Measurements from ENCODE around the gene CEP41. TPM values are rescaled to one million over a fixed set of nuclear protein-coding genes. Genes with fewer than 3 reads are reported as not detected.
"Not testable (repeated sequence)": the region's sequence is repeated elsewhere in the genome, so short reads cannot be mapped to it uniquely, and the experiment has no call there.

CEP41 gene
- total RNA-seq, 1 experiment from 2014 or later: 7.1 TPM

DNA sequence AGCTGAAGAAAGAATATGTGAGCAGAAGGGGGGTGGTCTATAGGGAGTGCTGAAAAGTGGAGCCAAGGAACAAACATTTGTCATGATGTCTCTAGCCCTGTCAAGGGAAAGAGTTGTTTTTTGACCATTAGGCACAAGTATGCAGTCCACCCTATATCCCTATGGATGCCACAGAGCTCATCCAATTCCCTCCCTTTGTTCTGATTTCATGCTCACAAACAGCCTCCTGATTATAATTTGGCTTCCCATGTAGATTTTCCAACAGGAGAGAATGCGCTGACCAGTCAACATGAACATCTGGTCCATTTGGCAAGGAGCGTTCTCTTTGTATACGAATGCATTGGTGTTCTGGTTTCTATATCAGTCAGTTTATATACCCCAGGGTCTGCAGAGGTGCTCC lies 12.1 kb upstream of the CEP41 start:
- ChIA-PET CTCF (no interaction called here), POLR2A (interaction anchor here (1.4 kb wide), 1 partner anchor 11 kb away, joined by 3 read pairs; no protein-coding TSS in a partner anchor)
- Mint-ChIP-seq H3K4me3 (no peak overlapping the region), H3K36me3 (peaks cover 6% of the 10 kb centered on the region), H3K27ac (no peak overlapping the region), H3K27me3 (ENCODE audit: low read depth) (no peaks in the 10 kb centered on the region), H3K4me1 (no peaks in the 10 kb centered on the region), H3K9me3 (peaks cover 7% of the 10 kb centered on the region)
- DNase-seq (ENCODE audit: low spot score): no peak
- no peak for TF ChIP-seq OVOL2 (CRISPR knock-in tag; IDR thresholded peaks at IDR 0.05; ENCODE audit: borderline replicate concordance)
- TF ChIP-seq TEAD1 (CRISPR knock-in tag; IDR thresholded peaks at IDR 0.05): no peak
- no peak for TF ChIP-seq ETV6 (CRISPR knock-in tag; IDR thresholded peaks at IDR 0.05)
- TF ChIP-seq JAZF1 (CRISPR knock-in tag; IDR thresholded peaks at IDR 0.05): no peak
- no peak for TF ChIP-seq NR1H2 (CRISPR knock-in tag; IDR thresholded peaks at IDR 0.05)
- TF ChIP-seq, protein P1, sequence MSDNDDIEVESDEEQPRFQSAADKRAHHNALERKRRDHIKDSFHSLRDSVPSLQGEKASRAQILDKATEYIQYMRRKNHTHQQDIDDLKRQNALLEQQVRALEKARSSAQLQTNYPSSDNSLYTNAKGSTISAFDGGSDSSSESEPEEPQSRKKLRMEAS (CRISPR knock-in tag; IDR thresholded peaks at IDR 0.05): no peak
- no peak for TF ChIP-seq TEAD4 (CRISPR knock-in tag; IDR thresholded peaks at IDR 0.05)
- no peak for TF ChIP-seq PREB (CRISPR knock-in tag; IDR thresholded peaks at IDR 0.05; ENCODE audit: borderline replicate concordance)
- no peak for TF ChIP-seq ZMAT4 (CRISPR knock-in tag; IDR thresholded peaks at IDR 0.05)
- no peak for ATAC-seq

- H3K27ac Mint-ChIP-seq; CTCF ChIA-PET; ATAC-seq; DNase-seq (ENCODE audit: low spot score); H3K4me1 Mint-ChIP-seq; H3K4me3 Mint-ChIP-seq; H3K27me3 Mint-ChIP-seq (ENCODE audit: low read depth); POLR2A ChIA-PET; H3K36me3 Mint-ChIP-seq: not testable (repeated sequence)
- H3K9me3 Mint-ChIP-seq: peaks cover 16% of the 10 kb centered on the region
Measured at GRCh38 chr7:130451344-130451743, 10.5 kb upstream of the CEP41 start.

DNA sequence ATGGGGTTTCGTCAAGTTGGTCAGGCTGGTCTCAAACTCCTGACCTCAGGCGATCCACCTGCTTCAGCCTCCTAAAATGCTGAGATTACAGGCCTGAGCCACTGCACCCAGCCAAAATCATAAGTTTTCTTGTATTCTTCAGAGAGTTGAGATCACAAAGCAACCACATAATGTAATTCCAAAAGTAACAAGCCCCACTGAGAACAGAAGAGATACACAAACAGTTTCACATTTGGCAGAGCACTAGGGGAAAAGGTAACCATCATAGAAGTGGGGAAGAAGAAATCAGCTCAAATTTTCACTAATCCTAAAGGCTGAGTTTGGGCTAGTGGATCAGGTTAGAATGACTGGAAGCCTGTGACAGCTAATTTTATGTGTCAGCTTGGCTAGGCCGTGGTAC lies 5.4 kb upstream of the CEP41 start:
- Mint-ChIP-seq H3K4me3 (no peak overlapping the region), H3K27ac (no peak overlapping the region), H3K4me1 (peaks cover 10% of the 10 kb centered on the region), H3K9me3 (peaks cover 16% of the 10 kb centered on the region), H3K36me3 (peaks cover 6% of the 10 kb centered on the region), H3K27me3 (ENCODE audit: low read depth) (peaks cover 5% of the 10 kb centered on the region; the same call in 1 of the 2 replicates)
- DNase-seq (ENCODE audit: low spot score): no peak
- ChIA-PET POLR2A (no interaction called here), CTCF (no interaction called here)
- ATAC-seq: no peak
- TF ChIP-seq, protein P2, sequence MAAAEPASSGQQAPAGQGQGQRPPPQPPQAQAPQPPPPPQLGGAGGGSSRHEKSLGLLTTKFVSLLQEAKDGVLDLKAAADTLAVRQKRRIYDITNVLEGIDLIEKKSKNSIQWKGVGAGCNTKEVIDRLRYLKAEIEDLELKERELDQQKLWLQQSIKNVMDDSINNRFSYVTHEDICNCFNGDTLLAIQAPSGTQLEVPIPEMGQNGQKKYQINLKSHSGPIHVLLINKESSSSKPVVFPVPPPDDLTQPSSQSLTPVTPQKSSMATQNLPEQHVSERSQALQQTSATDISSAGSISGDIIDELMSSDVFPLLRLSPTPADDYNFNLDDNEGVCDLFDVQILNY (CRISPR knock-in tag; IDR thresholded peaks at IDR 0.05): no peak
- TF ChIP-seq NR1H2 (CRISPR knock-in tag; IDR thresholded peaks at IDR 0.05): no peak
- TF ChIP-seq TP53 (CRISPR knock-in tag; IDR thresholded peaks at IDR 0.05): no peak
- TF ChIP-seq, protein P1 (CRISPR knock-in tag; IDR thresholded peaks at IDR 0.05): no peak
- TF ChIP-seq PRDM15 (CRISPR knock-in tag; IDR thresholded peaks at IDR 0.05): no peak
- no peak for TF ChIP-seq JUN (CRISPR knock-in tag; IDR thresholded peaks at IDR 0.05)
- TF ChIP-seq ZNF263 (CRISPR knock-in tag; IDR thresholded peaks at IDR 0.05; ENCODE audit: low read depth): no peak
- TF ChIP-seq, protein P3, sequence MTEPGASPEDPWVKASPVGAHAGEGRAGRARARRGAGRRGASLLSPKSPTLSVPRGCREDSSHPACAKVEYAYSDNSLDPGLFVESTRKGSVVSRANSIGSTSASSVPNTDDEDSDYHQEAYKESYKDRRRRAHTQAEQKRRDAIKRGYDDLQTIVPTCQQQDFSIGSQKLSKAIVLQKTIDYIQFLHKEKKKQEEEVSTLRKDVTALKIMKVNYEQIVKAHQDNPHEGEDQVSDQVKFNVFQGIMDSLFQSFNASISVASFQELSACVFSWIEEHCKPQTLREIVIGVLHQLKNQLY (CRISPR knock-in tag; IDR thresholded peaks at IDR 0.05): no peak
- no peak for TF ChIP-seq ZNF396 (CRISPR knock-in tag; IDR thresholded peaks at IDR 0.05; ENCODE audit: borderline replicate concordance)
- TF ChIP-seq, protein P4, sequence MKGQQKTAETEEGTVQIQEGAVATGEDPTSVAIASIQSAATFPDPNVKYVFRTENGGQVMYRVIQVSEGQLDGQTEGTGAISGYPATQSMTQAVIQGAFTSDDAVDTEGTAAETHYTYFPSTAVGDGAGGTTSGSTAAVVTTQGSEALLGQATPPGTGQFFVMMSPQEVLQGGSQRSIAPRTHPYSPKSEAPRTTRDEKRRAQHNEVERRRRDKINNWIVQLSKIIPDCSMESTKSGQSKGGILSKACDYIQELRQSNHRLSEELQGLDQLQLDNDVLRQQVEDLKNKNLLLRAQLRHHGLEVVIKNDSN (CRISPR knock-in tag; IDR thresholded peaks at IDR 0.05): no peak
- TF ChIP-seq RELA (CRISPR knock-in tag; IDR thresholded peaks at IDR 0.05; ENCODE audit: borderline replicate concordance): no peak
- TF ChIP-seq ZNF425 (CRISPR knock-in tag; conservative IDR thresholded peaks at IDR 0.05): no peak
- TF ChIP-seq TCF7 (CRISPR knock-in tag; IDR thresholded peaks at IDR 0.05; ENCODE audit: low read depth): no peak
- TF ChIP-seq MYBL2 (CRISPR knock-in tag; IDR thresholded peaks at IDR 0.05): no peak
- no peak for TF ChIP-seq EMX1 (CRISPR knock-in tag; IDR thresholded peaks at IDR 0.05)
